Body of pancreas (tissue), 4 donors: ENCODE measurements around the gene PLEKHG4B. TPM values are rescaled to one million over a fixed set of nuclear protein-coding genes. Genes with fewer than 3 reads are reported as not detected.

ENCODE experiments used
- ATAC-seq: fragments of 150-250 bp; one replicate; pipeline ENCODE4 v1.9.1; 2016
- DNase-seq, 4 donors: peaks; one replicate each; pipeline ENCODE4 v3.0.0-alpha.2; 2019
- H3K27ac ChIP-seq, 4 donors: fragments of 200-600 bp; sonication (generic); 1 replicate in 3 of 4; 2 replicates in 1 of 4; pipeline versions ENCODE4 v1.5.1 to v1.6.1; 2016 to 2019; ENCODE audit warnings: mild to moderate bottlenecking in 1 of 4, mixed read lengths in 1 of 4, moderate library complexity in 1 of 4
- H3K27me3 ChIP-seq, 2 donors: fragments of 200-600 bp; sonication (generic); one replicate each; pipeline ENCODE4 v1.6.0; 2016; ENCODE audit warnings: mild to moderate bottlenecking in 1 of 2
- H3K36me3 ChIP-seq, 2 donors: fragments of 200-600 bp; sonication (generic); replicated peaks in 1 of 2; 2 replicates each; pipeline ENCODE4 v1.5.1; 2016; ENCODE audit warnings: low read depth in 2 of 2; ENCODE audit not compliant: insufficient read depth in 1 of 2
- H3K4me1 ChIP-seq: fragments of 200-600 bp; sonication (generic); one replicate; pipeline ENCODE4 v1.6.0; 2016
- H3K4me3 ChIP-seq, 2 donors: fragments of 200-600 bp; sonication (generic); 1 replicate in 1 of 2; 2 replicates in 1 of 2; pipeline ENCODE4 v1.5.1; 2016 to 2019
- H3K9me3 ChIP-seq, 3 donors: fragments of 200-600 bp; sonication (generic); 1 replicate in 2 of 3; 2 replicates in 1 of 3; pipeline ENCODE4 v1.5.1; 2016
- POLR2A ChIP-seq, 3 donors: fragments of 450-650 bp; IDR thresholded peaks; one replicate each; pipeline ENCODE4 v1.6.1; 2016; ENCODE audit warnings: antibody characterized with exemption in 3 of 3, mild to moderate bottlenecking in 2 of 3
- WGBS, 2 donors: methylation state at CpG; one replicate each; pipeline ENCODE4 v1.1.5; 2017; 5-methylcytosine and 5-hydroxymethylcytosine counted together
- intact Hi-C: fragments of 100-400 bp; cut with DNase I; formaldehyde crosslinking; loops from one replicate; pipeline ENCODE4 v1.15.1; 2023
- total RNA-seq, 2 donors: library from RNA; depleted of rRNA; stranded (reverse); fragments of >200 nt; gene quantifications; one replicate each; pipeline ENCODE4 v1.1.0, GENCODE V29; 2016
- TF ChIP-seq, protein P1 (sequence below), 7 experiments: fragments of 450-650 bp in 4 of 7; fragments of 200-600 bp in 3 of 7; sonication (generic) in 3 of 7; IDR thresholded peaks; one replicate each; pipeline ENCODE4 v1.5.1; 2016 to 2019; ENCODE audit warnings: antibody characterized with exemption in 7 of 7

PLEKHG4B gene
- total RNA-seq, 2 donors from 2014 or later, result 0.99 to 1.3 TPM

DNA sequence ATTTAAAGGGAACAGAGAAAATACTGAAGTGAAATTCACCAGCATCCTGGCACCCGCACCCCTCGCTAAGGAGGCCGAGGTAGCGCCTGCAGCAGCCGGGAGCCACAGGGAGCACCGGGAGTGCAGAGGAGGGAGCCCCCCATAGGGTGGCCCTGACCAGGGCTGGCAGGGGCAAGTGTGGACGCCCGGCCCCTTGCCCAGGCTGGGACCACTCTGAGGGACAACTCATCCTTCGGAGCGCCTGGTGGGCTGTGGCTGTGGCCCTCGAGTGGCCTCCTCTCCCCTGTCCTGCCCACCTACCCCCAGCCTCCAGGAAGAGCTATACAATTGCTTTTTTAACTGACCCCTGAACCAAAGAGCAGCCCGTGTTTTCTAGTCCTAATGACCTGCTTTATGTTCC, 47.0 kb downstream of the PLEKHG4B start:
- no peaks in the 10 kb centered on the region for H3K4me1 ChIP-seq
- no peak overlapping the region for H3K4me3 ChIP-seq
- H3K36me3 ChIP-seq, result no peaks in the 10 kb centered on the region
- H3K27me3 ChIP-seq, result no peaks in the 10 kb centered on the region
- 76 to 80% methylated on average over 8 to 12 of the region's 12 CpGs for WGBS, 2 donors
- no peak overlapping the region for H3K27ac ChIP-seq
- intact Hi-C loops, result no loop called here
- DNase-seq, result no peak
- H3K9me3 ChIP-seq, result no peaks in the 10 kb centered on the region
- TF ChIP-seq, protein P1, sequence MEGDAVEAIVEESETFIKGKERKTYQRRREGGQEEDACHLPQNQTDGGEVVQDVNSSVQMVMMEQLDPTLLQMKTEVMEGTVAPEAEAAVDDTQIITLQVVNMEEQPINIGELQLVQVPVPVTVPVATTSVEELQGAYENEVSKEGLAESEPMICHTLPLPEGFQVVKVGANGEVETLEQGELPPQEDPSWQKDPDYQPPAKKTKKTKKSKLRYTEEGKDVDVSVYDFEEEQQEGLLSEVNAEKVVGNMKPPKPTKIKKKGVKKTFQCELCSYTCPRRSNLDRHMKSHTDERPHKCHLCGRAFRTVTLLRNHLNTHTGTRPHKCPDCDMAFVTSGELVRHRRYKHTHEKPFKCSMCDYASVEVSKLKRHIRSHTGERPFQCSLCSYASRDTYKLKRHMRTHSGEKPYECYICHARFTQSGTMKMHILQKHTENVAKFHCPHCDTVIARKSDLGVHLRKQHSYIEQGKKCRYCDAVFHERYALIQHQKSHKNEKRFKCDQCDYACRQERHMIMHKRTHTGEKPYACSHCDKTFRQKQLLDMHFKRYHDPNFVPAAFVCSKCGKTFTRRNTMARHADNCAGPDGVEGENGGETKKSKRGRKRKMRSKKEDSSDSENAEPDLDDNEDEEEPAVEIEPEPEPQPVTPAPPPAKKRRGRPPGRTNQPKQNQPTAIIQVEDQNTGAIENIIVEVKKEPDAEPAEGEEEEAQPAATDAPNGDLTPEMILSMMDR (IDR thresholded peaks at IDR 0.05), result no peak
- TF ChIP-seq POLR2A (IDR thresholded peaks at IDR 0.05), result no peak
- no peak for ATAC-seq

DNA sequence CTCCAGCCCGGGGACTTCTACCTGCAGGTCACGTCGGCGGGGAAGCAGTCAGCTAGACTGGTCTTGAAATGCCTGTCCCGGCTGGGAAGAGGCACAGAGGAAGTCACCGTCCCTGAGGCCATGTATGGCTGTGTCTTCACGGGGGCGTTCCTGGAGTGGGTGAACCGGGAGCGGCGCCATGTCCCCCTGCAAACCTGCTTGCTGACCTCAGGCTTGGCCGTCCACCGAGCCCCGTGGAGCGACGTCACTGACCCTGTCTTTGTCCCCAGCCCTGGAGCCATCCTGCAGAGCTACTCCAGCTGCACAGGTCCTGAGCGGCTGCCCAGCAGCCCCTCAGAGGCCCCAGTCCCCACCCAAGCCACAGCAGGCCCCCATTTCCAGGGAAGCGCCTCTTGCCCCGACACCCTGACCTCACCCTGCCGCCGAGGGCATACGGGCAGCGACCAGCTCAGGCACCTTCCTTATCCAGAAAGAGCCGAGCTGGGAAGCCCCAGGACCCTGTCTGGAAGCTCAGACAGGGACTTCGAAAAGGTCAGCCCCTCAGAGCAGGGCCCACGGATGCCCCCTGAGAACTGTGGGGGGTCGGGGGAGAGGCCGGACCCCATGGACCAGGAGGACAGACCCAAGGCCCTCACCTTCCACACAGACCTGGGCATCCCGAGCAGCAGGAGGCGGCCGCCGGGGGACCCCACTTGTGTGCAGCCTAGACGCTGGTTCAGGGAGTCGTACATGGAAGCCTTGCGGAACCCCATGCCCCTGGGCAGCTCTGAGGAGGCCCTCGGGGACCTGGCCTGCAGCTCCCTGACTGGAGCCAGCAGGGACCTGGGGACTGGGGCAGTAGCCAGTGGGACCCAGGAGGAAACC, 47.8 kb downstream of the PLEKHG4B start:
- Histone ChIP-seq H3K27ac (no peak overlapping the region), H3K4me1 (no peaks in the 10 kb centered on the region), H3K27me3 (no peaks in the 10 kb centered on the region), H3K9me3 (no peaks in the 10 kb centered on the region), H3K36me3 (no peaks in the 10 kb centered on the region), H3K4me3 (no peak overlapping the region)
- DNase-seq (no peak), ATAC-seq (no peak)
- intact Hi-C loops, result no loop called here
- no peak for TF ChIP-seq POLR2A (IDR thresholded peaks at IDR 0.05)
- TF ChIP-seq, protein P1 (IDR thresholded peaks at IDR 0.05), result no peak
- 83 to 94% methylated on average over 15 to 31 of the region's 36 CpGs for WGBS, 2 donors

- intact Hi-C loops, result no loop called here
- Histone ChIP-seq H3K4me3 (no peak overlapping the region), H3K9me3 (no peaks in the 10 kb centered on the region), H3K36me3 (no peaks in the 10 kb centered on the region), H3K4me1 (no peaks in the 10 kb centered on the region), H3K27ac (no peak overlapping the region), H3K27me3 (no peaks in the 10 kb centered on the region)
- 84% methylated on average over 3 to 5 of the region's 7 CpGs for WGBS, 2 donors
- no peak for DNase-seq
- TF ChIP-seq, protein P1 (IDR thresholded peaks at IDR 0.05), result no peak
- no peak for TF ChIP-seq POLR2A (IDR thresholded peaks at IDR 0.05)
- no peak for ATAC-seq
Measured at GRCh38 chr5:140443-140829, 48.5 kb downstream of the PLEKHG4B start.

- H3K4me3 ChIP-seq, result no peak overlapping the region
- H3K36me3 ChIP-seq, result no peaks in the 10 kb centered on the region
- TF ChIP-seq POLR2A (IDR thresholded peaks at IDR 0.05), result no peak
- TF ChIP-seq, protein P1 (IDR thresholded peaks at IDR 0.05), result no peak
- H3K27me3 ChIP-seq, result no peaks in the 10 kb centered on the region
- ATAC-seq (no peak), DNase-seq (no peak)
- no peak overlapping the region for H3K27ac ChIP-seq
- no peaks in the 10 kb centered on the region for H3K4me1 ChIP-seq
- WGBS, 2 donors, result 81% methylated on average over 13 of the region's 13 CpGs
- intact Hi-C loops, result no loop called here
- H3K9me3 ChIP-seq, result no peaks in the 10 kb centered on the region
Measured at GRCh38 chr5:141211-141610, 49.2 kb downstream of the PLEKHG4B start.

DNA sequence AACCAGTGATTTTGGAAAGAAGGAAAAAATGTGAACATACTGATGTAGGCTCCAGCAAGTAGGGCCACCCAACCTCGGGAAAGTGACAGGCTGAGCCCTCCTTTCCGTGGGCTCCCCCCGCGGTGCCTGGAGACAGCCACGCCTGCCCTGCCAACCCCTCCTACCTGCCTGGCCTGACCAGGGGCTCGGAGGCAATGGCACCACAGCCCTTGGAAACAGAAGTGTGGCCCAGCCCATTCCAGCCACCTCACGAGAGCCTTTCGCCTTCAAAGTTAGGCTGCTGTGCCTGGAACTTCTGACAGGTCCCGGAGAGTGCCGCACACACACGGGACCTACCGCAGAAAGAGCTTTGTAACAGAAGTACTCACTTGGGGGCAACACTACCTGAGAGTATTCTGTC, 49.8 kb downstream of the PLEKHG4B start:
- no peak for DNase-seq
- WGBS, 2 donors, result 73 to 75% methylated on average over 7 to 11 of the region's 12 CpGs
- TF ChIP-seq, protein P1 (IDR thresholded peaks at IDR 0.05), result no peak
- TF ChIP-seq POLR2A (IDR thresholded peaks at IDR 0.05), result no peak
- H3K4me3 ChIP-seq, result no peak overlapping the region
- no peaks in the 10 kb centered on the region for H3K36me3 ChIP-seq
- H3K27ac ChIP-seq, result no peak overlapping the region
- no peak for ATAC-seq
- no peaks in the 10 kb centered on the region for H3K27me3 ChIP-seq
- peaks cover 0 to 3% (median 0%) of the 10 kb centered on the region in 3 donors for H3K9me3 ChIP-seq
- intact Hi-C loops, result no loop called here
- H3K4me1 ChIP-seq, result no peaks in the 10 kb centered on the region
